ENCODE results near the gene IPPK. TPM values are rescaled to one million over a fixed set of nuclear protein-coding genes. Genes with fewer than 3 reads are reported as not detected.
A peak's percentile ranks its signal among the peaks of the same experiment; 100 is the strongest.

The IPPK gene
- total and polyA plus RNA-seq, 5 donors from 2014 or later, result 3.8 to 9.2 (median 5.5) TPM

DNA sequence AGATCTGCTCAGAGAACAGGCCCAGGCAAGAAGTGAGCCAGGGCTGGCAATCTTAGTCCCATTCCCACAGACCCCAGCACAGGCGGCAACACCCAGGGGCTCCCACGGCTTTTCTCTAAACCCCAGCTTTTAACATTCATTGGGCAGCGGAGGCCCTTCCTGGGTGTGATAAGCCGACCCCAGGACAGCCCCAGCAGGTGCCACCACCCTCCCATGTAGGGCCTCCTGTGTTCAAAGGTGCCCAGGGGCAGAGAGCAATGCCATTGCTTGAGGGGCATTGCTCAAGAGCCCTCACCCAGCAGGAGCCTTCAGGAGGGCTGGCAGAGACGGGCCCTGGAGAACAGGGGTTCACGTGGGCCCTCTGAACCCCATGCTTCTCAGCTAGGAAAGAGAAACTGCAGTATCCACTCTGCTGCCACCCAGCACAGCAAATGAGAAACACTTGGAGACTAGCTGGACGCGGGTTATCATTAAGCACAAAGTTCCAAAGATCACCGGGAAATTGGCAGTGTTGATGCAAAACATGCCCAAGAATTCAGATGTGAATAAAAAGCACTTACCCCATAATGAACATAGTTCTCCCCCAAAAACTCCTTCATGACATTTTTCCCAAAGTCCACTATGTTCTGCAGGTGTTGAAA is 13.9 kb downstream of the IPPK start:
- Mint-ChIP-seq H3K4me3 (no peak overlapping the region), H3K27me3 (no peaks in the 10 kb centered on the region), H3K27ac (no peak overlapping the region), H3K9me3 (no peaks in the 10 kb centered on the region), H3K36me3 (peaks cover 22% of the 10 kb centered on the region), H3K4me1 (peaks cover 0 to 13% (median 5%) of the 10 kb centered on the region in 4 donors)
- DNase-seq (no peak), ATAC-seq (ENCODE audit: low read depth in 2 of 2) (no peak)
- Histone ChIP-seq H3K4me3 (ENCODE audit: low read depth, low read length) (no peak overlapping the region), H3K4me1 (ENCODE audit: control insufficient read depth, insufficient read depth, low read length, poor library complexity, severe bottlenecking) (no peaks in the 10 kb centered on the region), H3K36me3 (ENCODE audit: control insufficient read depth, insufficient read depth, low read length) (peaks cover 43% of the 10 kb centered on the region), H3K9me3 (ENCODE audit: control insufficient read depth in 2 of 2, low read length in 2 of 2) (no peaks in the 10 kb centered on the region), H3K27me3 (ENCODE audit: control insufficient read depth, insufficient read depth, low read length) (no peaks in the 10 kb centered on the region), H3K27ac (ENCODE audit: insufficient read depth, low read length, poor library complexity, severe bottlenecking) (no peak overlapping the region)

DNA sequence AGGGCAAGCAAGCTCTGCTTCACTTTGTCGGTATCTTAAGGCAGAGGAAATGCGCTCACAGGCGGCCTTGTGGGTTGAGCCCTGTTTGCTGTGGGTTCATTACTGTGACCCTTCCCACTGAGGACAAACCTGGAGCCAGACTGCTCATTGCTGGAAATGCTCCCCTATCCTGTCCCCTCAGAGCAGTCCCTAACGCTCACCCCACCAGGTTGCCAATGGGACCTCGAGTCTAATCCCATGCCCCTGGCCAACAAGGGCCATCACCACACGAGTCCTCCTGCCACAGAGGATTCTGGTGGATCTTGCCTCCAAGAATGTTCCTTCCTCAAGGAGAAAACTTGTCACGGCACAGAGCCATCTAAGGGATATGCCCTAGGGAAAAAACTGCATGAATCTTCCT is 14.6 kb downstream of the IPPK start:
- H3K27ac Mint-ChIP-seq, result no peak overlapping the region
- Histone ChIP-seq H3K4me1 (ENCODE audit: control insufficient read depth, insufficient read depth, low read length, poor library complexity, severe bottlenecking) (no peaks in the 10 kb centered on the region), H3K4me3 (ENCODE audit: low read depth, low read length) (no peak overlapping the region), H3K36me3 (ENCODE audit: control insufficient read depth, insufficient read depth, low read length) (peaks cover 45% of the 10 kb centered on the region), H3K9me3 (ENCODE audit: control insufficient read depth in 2 of 2, low read length in 2 of 2) (no peaks in the 10 kb centered on the region), H3K27ac (ENCODE audit: insufficient read depth, low read length, poor library complexity, severe bottlenecking) (no peak overlapping the region), H3K27me3 (ENCODE audit: control insufficient read depth, insufficient read depth, low read length) (no peaks in the 10 kb centered on the region)
- DNase-seq, result no peak
- no peak for ATAC-seq (ENCODE audit: low read depth in 2 of 2)
- peaks cover 0 to 9% (median 5%) of the 10 kb centered on the region in 4 donors for H3K4me1 Mint-ChIP-seq
- no peaks in the 10 kb centered on the region for H3K27me3 Mint-ChIP-seq
- no peaks in the 10 kb centered on the region for H3K9me3 Mint-ChIP-seq
- no peak overlapping the region for H3K4me3 Mint-ChIP-seq
- H3K36me3 Mint-ChIP-seq, result peaks cover 22% of the 10 kb centered on the region

DNA sequence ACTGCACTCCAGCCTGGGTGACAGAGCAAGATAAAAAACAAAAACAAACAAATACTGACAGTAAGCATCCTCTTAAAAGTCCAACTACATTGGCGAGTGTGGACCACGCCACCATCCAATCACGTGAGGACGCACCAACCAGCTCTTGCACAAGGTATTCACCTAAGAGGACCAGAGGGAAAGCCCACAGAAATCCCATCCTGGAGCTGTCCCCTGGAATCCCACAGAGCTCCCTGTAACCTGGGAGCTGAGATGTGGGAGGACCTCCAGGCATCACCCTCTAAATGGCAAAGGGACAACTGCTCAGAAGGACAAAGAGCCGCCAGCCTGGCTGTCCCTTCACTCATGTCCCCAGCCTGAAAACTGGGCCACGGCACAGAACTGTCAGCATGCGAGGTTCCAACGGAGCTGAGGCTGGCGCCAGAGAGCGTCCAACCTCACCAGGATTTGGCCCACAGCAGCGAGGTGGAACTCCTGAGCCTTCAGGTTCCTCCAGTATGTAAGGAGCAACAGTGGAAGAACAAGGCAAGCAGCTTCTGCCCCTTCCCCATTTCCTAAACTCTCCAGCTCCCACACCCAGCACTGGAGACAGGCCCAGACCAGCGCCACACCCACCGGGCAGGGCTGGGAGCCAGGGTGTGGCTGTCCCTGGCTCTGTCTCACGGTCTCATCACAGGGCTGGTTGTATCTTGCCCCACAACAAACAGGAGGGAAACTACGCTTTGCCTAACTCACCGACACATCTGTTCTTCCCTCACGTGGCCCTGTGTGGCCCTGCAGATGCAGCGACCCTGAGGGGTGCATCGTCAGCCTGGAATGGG is 15.2 kb downstream of the IPPK start:
- Mint-ChIP-seq H3K9me3 (no peaks in the 10 kb centered on the region), H3K4me3 (no peak overlapping the region), H3K36me3 (peaks cover 22% of the 10 kb centered on the region), H3K27me3 (no peaks in the 10 kb centered on the region), H3K4me1 (peaks cover 0 to 4% (median 1%) of the 10 kb centered on the region in 4 donors), H3K27ac (no peak overlapping the region)
- no peak for ATAC-seq (ENCODE audit: low read depth in 2 of 2)
- DNase-seq, result no peak
- H3K36me3 ChIP-seq (ENCODE audit: control insufficient read depth, insufficient read depth, low read length), result peaks cover 45% of the 10 kb centered on the region
- no peaks in the 10 kb centered on the region for H3K9me3 ChIP-seq (ENCODE audit: control insufficient read depth in 2 of 2, low read length in 2 of 2)
- no peaks in the 10 kb centered on the region for H3K27me3 ChIP-seq (ENCODE audit: control insufficient read depth, insufficient read depth, low read length)
- no peaks in the 10 kb centered on the region for H3K4me1 ChIP-seq (ENCODE audit: control insufficient read depth, insufficient read depth, low read length, poor library complexity, severe bottlenecking)
- no peak overlapping the region for H3K27ac ChIP-seq (ENCODE audit: insufficient read depth, low read length, poor library complexity, severe bottlenecking)
- no peak overlapping the region for H3K4me3 ChIP-seq (ENCODE audit: low read depth, low read length)

DNA sequence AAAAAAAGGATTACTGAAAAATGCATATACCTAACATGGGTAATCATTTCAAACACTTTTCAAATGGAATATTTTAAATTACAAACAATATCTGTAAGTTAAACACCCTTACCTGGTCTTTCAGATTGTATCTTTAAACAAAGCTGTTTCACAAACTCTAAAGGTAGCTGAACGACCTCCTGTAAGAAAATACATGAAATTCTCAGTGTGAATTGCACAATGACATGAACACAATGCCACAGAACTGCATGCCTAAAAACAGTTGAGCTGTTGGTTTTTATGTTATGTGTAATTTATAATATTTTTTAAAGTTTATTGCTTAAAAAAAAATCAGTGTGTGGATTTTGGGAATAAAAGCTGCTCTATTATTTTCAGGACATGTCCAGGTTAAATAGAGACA is 17.5 kb downstream of the IPPK start:
- Mint-ChIP-seq H3K4me3 (no peak overlapping the region), H3K36me3 (peaks cover 35% of the 10 kb centered on the region), H3K27ac (no peak overlapping the region), H3K27me3 (no peaks in the 10 kb centered on the region), H3K9me3 (peaks cover 0 to 1% (median 0%) of the 10 kb centered on the region in 7 donors), H3K4me1 (peaks cover 0 to 3% (median 1%) of the 10 kb centered on the region in 4 donors)
- Histone ChIP-seq H3K4me1 (ENCODE audit: control insufficient read depth, insufficient read depth, low read length, poor library complexity, severe bottlenecking) (no peaks in the 10 kb centered on the region), H3K27ac (ENCODE audit: insufficient read depth, low read length, poor library complexity, severe bottlenecking) (no peak overlapping the region), H3K4me3 (ENCODE audit: low read depth, low read length) (no peak overlapping the region), H3K36me3 (ENCODE audit: control insufficient read depth, insufficient read depth, low read length) (peaks cover 50% of the 10 kb centered on the region), H3K9me3 (ENCODE audit: control insufficient read depth in 2 of 2, low read length in 2 of 2) (no peaks in the 10 kb centered on the region), H3K27me3 (ENCODE audit: control insufficient read depth, insufficient read depth, low read length) (no peaks in the 10 kb centered on the region)
- DNase-seq (no peak), ATAC-seq (ENCODE audit: low read depth in 2 of 2) (no peak)

DNA sequence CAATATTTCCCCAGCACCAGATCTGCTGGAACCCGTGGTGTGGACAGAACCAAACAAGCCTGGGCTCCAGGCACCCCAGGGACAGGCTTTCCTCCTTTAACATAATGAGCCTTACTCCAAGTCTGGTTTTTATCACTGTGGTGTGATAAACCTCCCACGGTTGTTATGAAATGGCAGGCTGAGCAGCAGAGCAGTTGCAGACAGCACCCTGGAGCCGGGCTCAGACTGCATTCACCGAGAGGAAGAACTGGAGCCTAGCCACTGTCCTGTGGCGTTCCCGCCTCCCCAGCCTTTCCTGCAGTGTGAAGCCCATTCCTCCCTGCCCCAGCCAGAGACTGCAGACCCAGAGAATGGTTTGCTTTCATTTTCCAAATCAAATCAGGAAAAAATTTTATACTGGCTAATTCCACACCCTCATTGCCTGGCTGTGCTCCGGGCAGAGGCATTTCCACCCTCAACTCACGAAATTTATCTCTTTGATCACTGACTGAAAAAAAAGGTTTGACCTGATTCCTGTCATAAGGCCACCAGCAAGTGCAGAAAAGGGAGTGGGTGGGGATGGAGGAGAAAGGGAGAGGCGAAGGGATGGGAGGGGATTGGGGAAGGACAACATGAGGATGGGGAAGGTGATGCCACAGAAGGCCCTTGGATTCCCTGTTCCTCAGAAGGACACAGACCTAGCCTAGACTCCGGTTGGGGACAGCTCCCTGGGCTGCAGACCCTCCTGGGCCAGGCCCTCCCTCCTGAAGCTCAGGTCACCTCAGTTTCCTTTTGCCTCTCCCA is 18.9 kb downstream of the IPPK start:
- Mint-ChIP-seq H3K4me3 (no peak overlapping the region), H3K4me1 (peaks cover 0 to 7% (median 1%) of the 10 kb centered on the region in 4 donors), H3K9me3 (peaks cover 0 to 9% (median 3%) of the 10 kb centered on the region in 7 donors), H3K27me3 (no peaks in the 10 kb centered on the region), H3K27ac (no peak overlapping the region), H3K36me3 (peaks cover 40% of the 10 kb centered on the region)
- H3K4me1 ChIP-seq (ENCODE audit: control insufficient read depth, insufficient read depth, low read length, poor library complexity, severe bottlenecking), result no peaks in the 10 kb centered on the region
- no peaks in the 10 kb centered on the region for H3K27me3 ChIP-seq (ENCODE audit: control insufficient read depth, insufficient read depth, low read length)
- H3K4me3 ChIP-seq (ENCODE audit: low read depth, low read length), result no peak overlapping the region
- peaks cover 57% of the 10 kb centered on the region for H3K36me3 ChIP-seq (ENCODE audit: control insufficient read depth, insufficient read depth, low read length)
- no peak overlapping the region for H3K27ac ChIP-seq (ENCODE audit: insufficient read depth, low read length, poor library complexity, severe bottlenecking)
- no peak for ATAC-seq (ENCODE audit: low read depth in 2 of 2)
- H3K9me3 ChIP-seq (ENCODE audit: control insufficient read depth in 2 of 2, low read length in 2 of 2), result peaks cover 0 to 3% of the 10 kb centered on the region in 2 experiments
- DNase-seq, result no peak

DNA sequence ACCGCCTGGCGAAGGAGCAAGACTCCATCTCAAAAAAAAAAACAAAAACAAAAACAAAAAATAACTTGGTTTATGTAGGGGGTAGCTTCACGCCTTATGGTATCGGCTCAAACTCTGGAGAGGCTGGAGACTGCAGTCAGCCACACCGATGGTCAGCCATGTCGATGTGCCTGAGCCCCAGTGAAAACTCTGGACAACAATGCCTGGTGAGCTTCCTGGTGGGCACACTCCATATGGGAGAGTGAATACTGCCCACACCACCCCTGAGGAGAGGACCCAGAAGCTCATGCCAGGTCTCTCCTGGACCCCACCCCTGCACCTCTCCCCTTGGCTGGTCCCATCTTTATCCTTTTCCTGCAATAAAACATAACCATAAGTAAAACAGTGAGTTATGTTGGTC is 19.6 kb downstream of the IPPK start:
- Histone ChIP-seq H3K36me3 (ENCODE audit: control insufficient read depth, insufficient read depth, low read length) (peaks cover 60% of the 10 kb centered on the region), H3K9me3 (ENCODE audit: control insufficient read depth in 2 of 2, low read length in 2 of 2) (peaks cover 0 to 9% of the 10 kb centered on the region in 2 experiments), H3K27me3 (ENCODE audit: control insufficient read depth, insufficient read depth, low read length) (no peaks in the 10 kb centered on the region), H3K4me3 (ENCODE audit: low read depth, low read length) (no peak overlapping the region), H3K4me1 (ENCODE audit: control insufficient read depth, insufficient read depth, low read length, poor library complexity, severe bottlenecking) (no peaks in the 10 kb centered on the region), H3K27ac (ENCODE audit: insufficient read depth, low read length, poor library complexity, severe bottlenecking) (no peak overlapping the region)
- peaks cover 0 to 4% (median 1%) of the 10 kb centered on the region in 4 donors for H3K4me1 Mint-ChIP-seq
- ATAC-seq (ENCODE audit: low read depth in 2 of 2) (no peak), DNase-seq (no peak)
- H3K4me3 Mint-ChIP-seq, result no peak overlapping the region
- H3K36me3 Mint-ChIP-seq, result peaks cover 43% of the 10 kb centered on the region
- H3K27ac Mint-ChIP-seq, result peak overlapping the region in 1 of 3 donors; percentile 26
- no peaks in the 10 kb centered on the region for H3K27me3 Mint-ChIP-seq
- peaks cover 0 to 16% (median 6%) of the 10 kb centered on the region in 7 donors for H3K9me3 Mint-ChIP-seq

DNA sequence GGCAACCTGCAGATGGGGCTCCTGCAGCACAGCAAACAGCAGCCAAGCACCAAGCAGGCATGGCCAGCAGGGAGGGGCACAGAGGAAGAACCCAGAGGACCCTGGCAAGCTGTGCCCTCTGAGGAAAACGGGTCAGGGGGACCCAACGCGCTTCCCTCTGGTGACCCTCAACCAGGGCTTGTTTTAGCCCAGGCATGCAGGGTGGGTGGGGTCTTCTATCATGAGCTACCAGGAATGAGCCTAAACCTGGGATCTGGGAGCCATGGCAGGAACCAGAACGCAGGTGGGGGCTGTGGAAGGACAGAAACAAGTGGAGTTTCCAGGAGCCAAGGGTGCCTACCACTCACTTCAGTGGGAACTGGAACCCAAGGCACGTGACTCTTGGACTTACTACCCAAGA is 20.9 kb downstream of the IPPK start:
- ATAC-seq (ENCODE audit: low read depth in 2 of 2), result no peak
- peaks cover 0 to 10% of the 10 kb centered on the region in 2 experiments for H3K9me3 ChIP-seq (ENCODE audit: control insufficient read depth in 2 of 2, low read length in 2 of 2)
- DNase-seq, result no peak
- peaks cover 0 to 4% (median under 1%) of the 10 kb centered on the region in 4 donors for H3K4me1 Mint-ChIP-seq
- peaks cover 63% of the 10 kb centered on the region for H3K36me3 ChIP-seq (ENCODE audit: control insufficient read depth, insufficient read depth, low read length)
- no peaks in the 10 kb centered on the region for H3K27me3 Mint-ChIP-seq
- H3K36me3 Mint-ChIP-seq, result peaks cover 53% of the 10 kb centered on the region
- no peak overlapping the region for H3K4me3 ChIP-seq (ENCODE audit: low read depth, low read length)
- H3K4me1 ChIP-seq (ENCODE audit: control insufficient read depth, insufficient read depth, low read length, poor library complexity, severe bottlenecking), result no peaks in the 10 kb centered on the region
- H3K27ac Mint-ChIP-seq, result no peak overlapping the region
- peaks cover 0 to 20% (median 6%) of the 10 kb centered on the region in 7 donors for H3K9me3 Mint-ChIP-seq
- no peaks in the 10 kb centered on the region for H3K27me3 ChIP-seq (ENCODE audit: control insufficient read depth, insufficient read depth, low read length)
- no peak overlapping the region for H3K27ac ChIP-seq (ENCODE audit: insufficient read depth, low read length, poor library complexity, severe bottlenecking)
- no peak overlapping the region for H3K4me3 Mint-ChIP-seq
